ENCODE results near the gene IRAK2. TPM values are rescaled to one million over a fixed set of nuclear protein-coding genes. Genes with fewer than 3 reads are reported as not detected.
A peak's percentile ranks its signal among the peaks of the same experiment; 100 is the strongest.

IRAK2 gene
- total and polyA plus RNA-seq, 2 donors (not counting 1 experiment from before 2014, with no cell fraction given) = 1.5 to 6.6 TPM

DNA sequence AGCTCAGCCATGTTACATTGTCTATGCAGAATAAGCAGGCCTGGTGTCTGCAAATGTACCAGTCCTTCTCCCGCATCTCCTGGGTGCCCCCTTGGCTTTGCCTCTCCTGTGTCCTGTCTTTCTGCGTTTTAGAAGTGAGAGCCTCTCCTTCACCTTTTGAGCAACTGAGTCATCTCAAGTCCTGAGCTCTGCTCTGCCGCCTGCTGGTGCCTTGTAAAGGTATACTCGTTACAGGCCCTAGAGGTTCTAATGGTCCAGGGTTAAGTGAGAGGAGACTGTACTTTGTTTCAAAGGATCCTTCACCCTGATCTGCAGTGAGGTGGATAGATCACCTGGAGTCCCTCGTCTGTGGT lies 115.4 kb downstream of the IRAK2 start:
- H3K9me3 ChIP-seq (ENCODE audit: control insufficient read depth, insufficient read depth, low read depth, low read length) = no peaks in the 10 kb centered on the region
- H2AFZ ChIP-seq (ENCODE audit: low read length) = no peak overlapping the region
- peaks cover 12% of the 10 kb centered on the region for H3K36me3 ChIP-seq (ENCODE audit: control insufficient read depth, insufficient read depth, low read length)
- no peaks in the 10 kb centered on the region for H4K20me1 ChIP-seq (ENCODE audit: control insufficient read depth, extremely low read depth, insufficient read depth, low read length)
- H3K4me3 ChIP-seq (replicated peaks in 1 of 4; ENCODE audit: control extremely low read depth in 1 of 4, insufficient read depth in 1 of 4, low read depth in 3 of 4, low read length in 4 of 4) = no peak overlapping the region
- H3K4me2 ChIP-seq (ENCODE audit: extremely low read depth, insufficient read depth, low read length) = no peak overlapping the region
- H3K27ac ChIP-seq (ENCODE audit: insufficient read depth, low read length) = no peak overlapping the region
- H3K4me1 ChIP-seq (ENCODE audit: control insufficient read depth, extremely low read depth, insufficient read depth, low read length) = no peaks in the 10 kb centered on the region
- peaks cover 3% of the 10 kb centered on the region for H3K79me2 ChIP-seq (ENCODE audit: control insufficient read depth, insufficient read depth, low read length)
- TF ChIP-seq CTCF (conservative IDR thresholded peaks at IDR 0.05 in 1 of 2, IDR thresholded peaks at IDR 0.05 in 1 of 2; ENCODE audit: low read depth in 1 of 2, low read length in 2 of 2) (peak in 1 of 2 donors; percentile 4), EZH2 (IDR thresholded peaks at IDR 0.05; ENCODE audit: low read length, missing control alignments) (no peak)
- no peak for DNase-seq (ENCODE audit: low read depth in 2 of 2)
- no peaks in the 10 kb centered on the region for H3K27me3 ChIP-seq (ENCODE audit: control insufficient read depth, insufficient read depth, low read length)
- no peak overlapping the region for H3K9ac ChIP-seq (ENCODE audit: insufficient read depth, low read length)

DNA sequence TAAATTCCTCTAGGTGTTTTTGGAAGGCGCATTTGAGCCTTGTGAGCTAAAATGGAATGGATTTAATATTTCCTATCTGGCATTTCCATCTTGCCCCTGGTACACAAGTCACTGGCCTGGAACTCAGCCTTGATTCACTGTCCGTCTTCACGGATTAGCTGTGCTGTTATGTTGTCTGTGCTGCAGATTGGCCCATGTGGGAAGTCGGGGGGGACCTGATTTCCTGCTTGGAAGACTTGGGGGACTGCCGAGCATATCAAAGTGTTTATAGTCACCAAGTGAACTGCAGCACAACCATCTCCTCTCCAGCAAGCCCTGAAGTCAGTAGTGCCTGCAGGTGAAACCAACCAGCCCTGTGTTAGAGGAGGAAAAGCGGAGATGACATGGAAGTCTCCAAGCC lies 115.9 kb downstream of the IRAK2 start:
- H3K4me3 ChIP-seq (replicated peaks in 1 of 4; ENCODE audit: control extremely low read depth in 1 of 4, insufficient read depth in 1 of 4, low read depth in 3 of 4, low read length in 4 of 4) = no peak overlapping the region
- peaks cover 3% of the 10 kb centered on the region for H3K79me2 ChIP-seq (ENCODE audit: control insufficient read depth, insufficient read depth, low read length)
- no peak overlapping the region for H3K27ac ChIP-seq (ENCODE audit: insufficient read depth, low read length)
- no peaks in the 10 kb centered on the region for H3K27me3 ChIP-seq (ENCODE audit: control insufficient read depth, insufficient read depth, low read length)
- no peaks in the 10 kb centered on the region for H3K9me3 ChIP-seq (ENCODE audit: control insufficient read depth, insufficient read depth, low read depth, low read length)
- peaks cover 12% of the 10 kb centered on the region for H3K36me3 ChIP-seq (ENCODE audit: control insufficient read depth, insufficient read depth, low read length)
- no peak for TF ChIP-seq CTCF (conservative IDR thresholded peaks at IDR 0.05 in 1 of 2, IDR thresholded peaks at IDR 0.05 in 1 of 2; ENCODE audit: low read depth in 1 of 2, low read length in 2 of 2)
- no peak for TF ChIP-seq EZH2 (IDR thresholded peaks at IDR 0.05; ENCODE audit: low read length, missing control alignments)
- no peak overlapping the region for H3K4me2 ChIP-seq (ENCODE audit: extremely low read depth, insufficient read depth, low read length)
- no peak overlapping the region for H2AFZ ChIP-seq (ENCODE audit: low read length)
- no peaks in the 10 kb centered on the region for H4K20me1 ChIP-seq (ENCODE audit: control insufficient read depth, extremely low read depth, insufficient read depth, low read length)
- DNase-seq (ENCODE audit: low read depth in 2 of 2) = no peak
- H3K9ac ChIP-seq (ENCODE audit: insufficient read depth, low read length) = no peak overlapping the region
- H3K4me1 ChIP-seq (ENCODE audit: control insufficient read depth, extremely low read depth, insufficient read depth, low read length) = no peaks in the 10 kb centered on the region

DNA sequence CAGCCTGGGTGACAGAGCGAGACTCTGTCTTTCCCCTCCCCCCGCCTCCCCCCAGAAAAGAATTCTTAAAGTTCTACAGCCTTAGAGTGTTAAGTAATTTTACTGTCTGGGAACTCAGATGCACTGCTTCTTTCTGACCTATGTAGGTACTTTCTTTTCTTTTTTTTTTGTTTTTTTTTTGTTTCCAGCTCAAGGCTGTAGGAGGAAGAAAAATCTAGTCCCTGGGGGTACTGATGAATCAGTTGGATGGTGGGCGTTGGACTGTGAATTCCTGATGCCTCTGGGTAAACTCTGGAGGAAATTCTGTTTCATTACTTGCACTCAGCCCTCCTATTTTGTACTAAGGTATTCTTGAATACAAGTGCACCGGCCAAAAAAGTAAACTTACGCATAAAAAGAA lies 117.2 kb downstream of the IRAK2 start:
- Histone ChIP-seq H3K4me3 (replicated peaks in 1 of 4; ENCODE audit: control extremely low read depth in 1 of 4, insufficient read depth in 1 of 4, low read depth in 3 of 4, low read length in 4 of 4) (no peak overlapping the region), H3K4me2 (ENCODE audit: extremely low read depth, insufficient read depth, low read length) (no peak overlapping the region), H2AFZ (ENCODE audit: low read length) (no peak overlapping the region), H3K27ac (ENCODE audit: insufficient read depth, low read length) (no peak overlapping the region), H3K27me3 (ENCODE audit: control insufficient read depth, insufficient read depth, low read length) (no peaks in the 10 kb centered on the region), H4K20me1 (ENCODE audit: control insufficient read depth, extremely low read depth, insufficient read depth, low read length) (no peaks in the 10 kb centered on the region), H3K9ac (ENCODE audit: insufficient read depth, low read length) (no peak overlapping the region), H3K79me2 (ENCODE audit: control insufficient read depth, insufficient read depth, low read length) (no peaks in the 10 kb centered on the region), H3K9me3 (ENCODE audit: control insufficient read depth, insufficient read depth, low read depth, low read length) (no peaks in the 10 kb centered on the region), H3K4me1 (ENCODE audit: control insufficient read depth, extremely low read depth, insufficient read depth, low read length) (no peaks in the 10 kb centered on the region), H3K36me3 (ENCODE audit: control insufficient read depth, insufficient read depth, low read length) (peaks cover 12% of the 10 kb centered on the region)
- TF ChIP-seq EZH2 (IDR thresholded peaks at IDR 0.05; ENCODE audit: low read length, missing control alignments) = no peak
- TF ChIP-seq CTCF (conservative IDR thresholded peaks at IDR 0.05 in 1 of 2, IDR thresholded peaks at IDR 0.05 in 1 of 2; ENCODE audit: low read depth in 1 of 2, low read length in 2 of 2) = no peak
- peak in 1 of 2 donors; percentile 66 for DNase-seq (ENCODE audit: low read depth in 2 of 2)

Data from fibroblast of lung (primary cell).